CD14-positive monocyte (primary cell): ENCODE data around the gene GPR139. TPM values are rescaled to one million over a fixed set of nuclear protein-coding genes. Genes with fewer than 3 reads are reported as not detected.

Experiments
- DNase-seq, 3 donors: peaks; one replicate each; pipeline ENCODE4 v3.0.0-alpha.2; 2011 to 2022
- H2AFZ ChIP-seq: 2 replicates; pipeline ENCODE4 v1.6.0; 2012; ENCODE audit warnings: mild to moderate bottlenecking, low read depth, low read length, inconsistent platforms; ENCODE audit not compliant: insufficient read depth, poor library complexity, severe bottlenecking
- H3K27ac ChIP-seq, 2 donors: 1 replicate in 1 of 2; 2 replicates in 1 of 2; pipeline ENCODE4 v1.5.1; 2012 to 2013; ENCODE audit warnings: low read length in 2 of 2, control low read depth in 1 of 2, inconsistent platforms in 1 of 2, low read depth in 1 of 2, mild to moderate bottlenecking in 1 of 2
- H3K27me3 ChIP-seq, 2 donors: one replicate each; pipeline versions ENCODE4 v1.6.0 to v1.6.1; 2011 to 2013; ENCODE audit warnings: low read length in 2 of 2; ENCODE audit not compliant: control insufficient read depth in 2 of 2, insufficient read depth in 2 of 2
- H3K36me3 ChIP-seq, 2 donors: replicated peaks in 1 of 2; 1 replicate in 1 of 2; 2 replicates in 1 of 2; pipeline versions ENCODE4 v1.5.1 to v1.6.1; 2012 to 2013; ENCODE audit warnings: low read length in 2 of 2, control low read depth in 1 of 2, inconsistent platforms in 1 of 2, mild to moderate bottlenecking in 1 of 2; ENCODE audit not compliant: insufficient read depth in 2 of 2, control insufficient read depth in 1 of 2
- H3K4me1 ChIP-seq, 2 donors: 1 replicate in 1 of 2; 2 replicates in 1 of 2; pipeline versions ENCODE4 v1.5.1 to v1.6.1; 2012 to 2013; ENCODE audit warnings: low read length in 2 of 2, control low read depth in 1 of 2, inconsistent platforms in 1 of 2, mild to moderate bottlenecking in 1 of 2, moderate library complexity in 1 of 2; ENCODE audit not compliant: insufficient read depth in 2 of 2, control insufficient read depth in 1 of 2
- H3K4me2 ChIP-seq: replicated peaks from 2 replicates; pipeline ENCODE3; 2012; ENCODE audit warnings: low read length, moderate library complexity, mild to moderate bottlenecking; ENCODE audit not compliant: poor library complexity, severe bottlenecking; ENCODE audit errors: extremely low read depth
- H3K4me3 ChIP-seq, 3 experiments: fragments of 200-600 bp in 1 of 3; sonication (generic) in 1 of 3; replicated peaks in 1 of 3; 1 replicate in 2 of 3; 2 replicates in 1 of 3; pipeline ENCODE4 v1.5.1; 2011 to 2013; ENCODE audit warnings: low read length in 3 of 3, mild to moderate bottlenecking in 3 of 3, control low read depth in 2 of 3, low read depth in 2 of 3, inconsistent platforms in 1 of 3, moderate library complexity in 1 of 3
- H3K79me2 ChIP-seq: 2 replicates; pipeline ENCODE4 v1.6.0; 2012; ENCODE audit warnings: mild to moderate bottlenecking, control low read depth, inconsistent platforms, low read length, moderate library complexity; ENCODE audit not compliant: insufficient read depth
- H3K9ac ChIP-seq: 2 replicates; pipeline ENCODE4 v1.6.0; 2017; ENCODE audit warnings: low read length, mild to moderate bottlenecking; ENCODE audit not compliant: insufficient read depth, poor library complexity, severe bottlenecking
- H3K9me3 ChIP-seq, 2 donors: replicated peaks in 1 of 2; 1 replicate in 1 of 2; 2 replicates in 1 of 2; pipeline versions ENCODE4 v1.5.1 to v1.6.1; 2012 to 2013; ENCODE audit warnings: low read length in 2 of 2, control low read depth in 1 of 2; ENCODE audit not compliant: control insufficient read depth in 1 of 2, insufficient read depth in 1 of 2
- H4K20me1 ChIP-seq: 2 replicates; pipeline ENCODE4 v1.6.0; 2012; ENCODE audit warnings: mild to moderate bottlenecking, low read length, control low read depth, moderate library complexity; ENCODE audit not compliant: insufficient read depth
- H3K27ac Mint-ChIP-seq, 7 donors: one replicate each; pipeline ENCODE4 v1.8.0; 2020; ENCODE audit warnings: mild to moderate bottlenecking in 7 of 7, mixed read lengths in 7 of 7, moderate library complexity in 6 of 7, inconsistent platforms in 2 of 7
- H3K27me3 Mint-ChIP-seq, 3 donors: one replicate each; pipeline ENCODE4 v1.8.0; 2021 to 2022; ENCODE audit warnings: low read depth in 3 of 3, mild to moderate bottlenecking in 3 of 3, mixed read lengths in 3 of 3, moderate library complexity in 3 of 3, inconsistent platforms in 1 of 3
- H3K36me3 Mint-ChIP-seq, 2 donors: one replicate each; pipeline ENCODE4 v1.8.0; 2020; ENCODE audit warnings: mixed read lengths in 2 of 2, inconsistent platforms in 1 of 2, mild to moderate bottlenecking in 1 of 2
- H3K4me1 Mint-ChIP-seq: one replicate; pipeline ENCODE4 v1.8.0; 2020; ENCODE audit warnings: mild to moderate bottlenecking, mixed read lengths
- H3K4me3 Mint-ChIP-seq, 2 donors: one replicate each; pipeline ENCODE4 v1.8.0; 2020; ENCODE audit warnings: mild to moderate bottlenecking in 2 of 2, mixed read lengths in 2 of 2, moderate library complexity in 1 of 2
- H3K9me3 Mint-ChIP-seq, 7 donors: one replicate each; pipeline ENCODE4 v1.8.0; 2020 to 2022; ENCODE audit warnings: mixed read lengths in 7 of 7, mild to moderate bottlenecking in 6 of 7, moderate library complexity in 6 of 7, inconsistent platforms in 2 of 7
- WGBS: methylation state at CpG from one replicate; pipeline ENCODE4 v1.1.5; 2013; ENCODE audit warnings: missing lambda C conversion rate; ENCODE audit not compliant: insufficient coverage; 5-methylcytosine and 5-hydroxymethylcytosine counted together
- intact Hi-C, 2 donors: fragments of 100-400 bp; cut with micrococcal nuclease; formaldehyde crosslinking; loops; one replicate each; pipeline versions ENCODE4 v1.15.0 to v1.15.1; 2023
- polyA plus RNA-seq, 3 donors: library from polyadenylated mRNA; depleted of rRNA in 1 of 3; unstranded in 2 of 3; stranded (reverse) in 1 of 3; fragments of 300-500 nt in 2 of 3; fragments of >200 nt in 1 of 3; fragmentation: Illumina TruSeq in 2 of 3; gene quantifications; 1 replicate in 2 of 3; 2 replicates in 1 of 3; pipeline ENCODE4 v1.2.3, GENCODE V29; 2012 to 2021
- TF ChIP-seq, protein P1 (sequence below): fragments of 200-600 bp; IDR thresholded peaks from one replicate; pipeline ENCODE4 v1.8.0; 2022; ENCODE audit warnings: antibody characterized with exemption, mild to moderate bottlenecking

Gene GPR139
- polyA plus RNA-seq, 3 donors = not detected

DNA sequence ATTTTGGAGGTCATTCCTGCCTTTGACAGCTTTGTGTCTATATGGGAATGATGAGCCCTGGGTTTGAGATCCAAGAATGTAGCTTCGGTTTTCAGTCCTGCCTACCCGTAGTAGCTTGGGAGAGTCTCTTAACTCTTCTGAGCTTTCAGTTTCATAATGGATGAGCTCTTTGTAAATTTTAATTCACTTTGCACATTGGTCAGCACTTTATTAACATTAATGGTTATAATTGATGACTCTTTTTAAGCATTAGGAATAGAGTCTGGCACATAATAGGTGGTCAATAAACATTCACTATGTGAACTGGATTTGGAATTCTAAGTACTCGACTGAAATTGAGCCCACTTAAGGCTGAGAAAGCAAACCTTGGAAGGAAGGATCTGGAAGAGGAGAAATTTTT lies 17.3 kb downstream of the GPR139 start:
- Mint-ChIP-seq H3K27me3 (peaks cover 0 to 1% (median 0%) of the 10 kb centered on the region in 3 donors), H3K4me1 (no peaks in the 10 kb centered on the region), H3K36me3 (no peaks in the 10 kb centered on the region), H3K27ac (no peak overlapping the region), H3K9me3 (peaks cover 0 to 3% (median 0%) of the 10 kb centered on the region in 7 donors), H3K4me3 (no peak overlapping the region)
- DNase-seq = no peak
- Histone ChIP-seq H3K79me2 (no peaks in the 10 kb centered on the region), H3K36me3 (no peaks in the 10 kb centered on the region), H3K27ac (no peak overlapping the region), H3K4me2 (no peak overlapping the region), H2AFZ (no peak overlapping the region), H3K9ac (no peak overlapping the region), H4K20me1 (no peaks in the 10 kb centered on the region), H3K4me3 (no peak overlapping the region), H3K9me3 (no peaks in the 10 kb centered on the region), H3K4me1 (no peaks in the 10 kb centered on the region), H3K27me3 (no peaks in the 10 kb centered on the region)
- WGBS = no CpG with 5 or more reads among the region's 3 CpGs
- TF ChIP-seq, protein P1, sequence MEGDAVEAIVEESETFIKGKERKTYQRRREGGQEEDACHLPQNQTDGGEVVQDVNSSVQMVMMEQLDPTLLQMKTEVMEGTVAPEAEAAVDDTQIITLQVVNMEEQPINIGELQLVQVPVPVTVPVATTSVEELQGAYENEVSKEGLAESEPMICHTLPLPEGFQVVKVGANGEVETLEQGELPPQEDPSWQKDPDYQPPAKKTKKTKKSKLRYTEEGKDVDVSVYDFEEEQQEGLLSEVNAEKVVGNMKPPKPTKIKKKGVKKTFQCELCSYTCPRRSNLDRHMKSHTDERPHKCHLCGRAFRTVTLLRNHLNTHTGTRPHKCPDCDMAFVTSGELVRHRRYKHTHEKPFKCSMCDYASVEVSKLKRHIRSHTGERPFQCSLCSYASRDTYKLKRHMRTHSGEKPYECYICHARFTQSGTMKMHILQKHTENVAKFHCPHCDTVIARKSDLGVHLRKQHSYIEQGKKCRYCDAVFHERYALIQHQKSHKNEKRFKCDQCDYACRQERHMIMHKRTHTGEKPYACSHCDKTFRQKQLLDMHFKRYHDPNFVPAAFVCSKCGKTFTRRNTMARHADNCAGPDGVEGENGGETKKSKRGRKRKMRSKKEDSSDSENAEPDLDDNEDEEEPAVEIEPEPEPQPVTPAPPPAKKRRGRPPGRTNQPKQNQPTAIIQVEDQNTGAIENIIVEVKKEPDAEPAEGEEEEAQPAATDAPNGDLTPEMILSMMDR = no peak
- intact Hi-C loops = no loop called here

DNA sequence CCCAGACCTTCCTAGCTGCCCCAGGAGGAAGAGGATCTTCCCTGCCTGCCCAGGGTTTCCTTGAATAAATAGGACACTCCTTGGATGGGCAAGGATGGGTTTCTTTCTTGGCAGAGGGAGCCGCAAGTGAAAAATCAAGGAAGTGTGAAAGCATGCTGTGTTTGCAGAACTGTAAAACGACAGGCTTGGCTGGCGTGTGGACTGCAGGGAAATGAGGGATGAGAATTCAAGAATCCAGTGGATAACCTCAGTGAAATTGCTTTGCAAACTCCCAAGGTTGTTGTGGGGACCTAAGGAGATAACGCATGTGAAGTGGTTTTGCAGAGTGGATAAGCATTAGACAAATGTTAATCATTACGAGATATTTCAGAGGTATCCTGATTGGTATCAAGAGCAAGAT lies 20.4 kb downstream of the GPR139 start:
- H3K27me3 Mint-ChIP-seq = peaks cover 2 to 4% (median 2%) of the 10 kb centered on the region in 3 donors
- no peaks in the 10 kb centered on the region for H3K4me1 ChIP-seq
- WGBS = 29% methylated on average over 3 of the region's 5 CpGs
- H3K4me3 ChIP-seq = no peak overlapping the region
- intact Hi-C loops = no loop called here
- TF ChIP-seq, protein P1 = no peak
- H3K27ac Mint-ChIP-seq = no peak overlapping the region
- H2AFZ ChIP-seq = no peak overlapping the region
- no peaks in the 10 kb centered on the region for H3K36me3 Mint-ChIP-seq
- H3K4me1 Mint-ChIP-seq = no peaks in the 10 kb centered on the region
- no peak overlapping the region for H3K9ac ChIP-seq
- no peaks in the 10 kb centered on the region for H4K20me1 ChIP-seq
- H3K27me3 ChIP-seq = no peaks in the 10 kb centered on the region
- no peaks in the 10 kb centered on the region for H3K79me2 ChIP-seq
- H3K9me3 ChIP-seq = no peaks in the 10 kb centered on the region
- H3K4me2 ChIP-seq = no peak overlapping the region
- DNase-seq = no peak
- H3K27ac ChIP-seq = no peak overlapping the region
- H3K4me3 Mint-ChIP-seq = no peak overlapping the region
- H3K36me3 ChIP-seq = no peaks in the 10 kb centered on the region
- peaks cover 0 to 1% (median 0%) of the 10 kb centered on the region in 7 donors for H3K9me3 Mint-ChIP-seq
